Lower leg skin (tissue), 3 donors: ENCODE data around the gene DSC1.

ENCODE experiments used
- CTCF ChIP-seq, 3 donors: fragments of 450-650 bp; IDR thresholded peaks; one replicate each; pipeline ENCODE4 v1.5.1; 2016; ENCODE audit warnings: antibody characterized with exemption in 3 of 3, mild to moderate bottlenecking in 3 of 3, moderate library complexity in 2 of 3
- POLR2A ChIP-seq, 2 donors: fragments of 450-650 bp; IDR thresholded peaks; one replicate each; pipeline ENCODE4 v1.6.1; 2016 to 2017; ENCODE audit warnings: antibody characterized with exemption in 2 of 2, mild to moderate bottlenecking in 1 of 2, moderate library complexity in 1 of 2

- TF ChIP-seq CTCF (IDR thresholded peaks at IDR 0.05) (no peak), POLR2A (IDR thresholded peaks at IDR 0.05) (no peak)
These were observed 59.7 kb downstream of the DSC1 start for GRCh38 chr18:31102941-31103340.
